HG03139 (cell line): ENCODE data around the gene CIAO2B.
A peak's percentile ranks its signal among the peaks of the same experiment; 100 is the strongest.

Experiments used
- ATAC-seq: cut with Tn5 transposase; IDR thresholded peaks from one replicate; pipeline ENCODE4 v1.9.1; 2021; ENCODE audit not compliant: unreplicated experiment

CIAO2B gene

GRCh38 chr16:66937725-66938337, 3.6 kb upstream of the CIAO2B start:
- ATAC-seq: no peak

GRCh38 chr16:66936889-66937554, 2.8 kb upstream of the CIAO2B start:
- ATAC-seq: no peak

- no peak for ATAC-seq
Observed at GRCh38 chr16:66936462-66936861, 2.3 kb upstream of the CIAO2B start.

GRCh38 chr16:66935314-66936011, 1.3 kb upstream of the CIAO2B start, which contains the start of gene CES2:
CES2 (plus strand) TSS chr16:66935516; CDS start chr16:66935636, 120 bp downstream.
- no peak for ATAC-seq

- peak; percentile 17 for ATAC-seq
Observed at GRCh38 chr16:66934839-66935313, 674 bp upstream of the CIAO2B start.

GRCh38 chr16:66933776-66934137, 445 bp downstream of the CIAO2B start:
- no peak for ATAC-seq

GRCh38 chr16:66932076-66932475, 2.1 kb downstream of the CIAO2B start:
- ATAC-seq: no peak

- no peak for ATAC-seq
Observed at GRCh38 chr16:66931665-66932064, 2.5 kb downstream of the CIAO2B start.

GRCh38 chr16:66930189-66930588, 4.0 kb downstream of the CIAO2B start:
- no peak for ATAC-seq

- no peak for ATAC-seq
Observed at GRCh38 chr16:66928702-66929388, 5.4 kb downstream of the CIAO2B start.

- ATAC-seq: no peak
Observed at GRCh38 chr16:66927918-66928649, 6.1 kb downstream of the CIAO2B start.

GRCh38 chr16:66926961-66927436, 7.2 kb downstream of the CIAO2B start:
- no peak for ATAC-seq

GRCh38 chr16:66926171-66926947, 7.8 kb downstream of the CIAO2B start:
- ATAC-seq: no peak

GRCh38 chr16:66925322-66925840, 8.8 kb downstream of the CIAO2B start, which contains the start of gene RRAD:
RRAD (minus strand) TSS chr16:66925535; CDS start chr16:66925179, 356 bp downstream.
- no peak for ATAC-seq

GRCh38 chr16:66924527-66925321, 9.5 kb downstream of the CIAO2B start:
- ATAC-seq: no peak

GRCh38 chr16:66923866-66924265, 10.3 kb downstream of the CIAO2B start:
- ATAC-seq: no peak

GRCh38 chr16:66923247-66923731, 10.9 kb downstream of the CIAO2B start:
- ATAC-seq: no peak

- no peak for ATAC-seq
Observed at GRCh38 chr16:66921729-66922450, 12.3 kb downstream of the CIAO2B start.
